Fibroblast of lung (primary cell): Measurements from ENCODE around the gene SYT17. TPM values are rescaled to one million over a fixed set of nuclear protein-coding genes. Genes with fewer than 3 reads are reported as not detected.

Source experiments
- DNase-seq, 2 donors: peaks; one replicate each; pipeline versions ENCODE4 v3.0.0 to v3.0.0-alpha.2; 2010; ENCODE audit warnings: low read depth in 2 of 2
- H2AFZ ChIP-seq: 2 replicates; pipeline ENCODE4 v1.5.1; 2012; ENCODE audit warnings: low read length, control low read depth, inconsistent platforms
- H3K27ac ChIP-seq: 2 replicates; pipeline ENCODE4 v1.5.1; 2011; ENCODE audit warnings: low read length, control low read depth; ENCODE audit not compliant: insufficient read depth
- H3K27me3 ChIP-seq: 2 replicates; pipeline ENCODE4 v1.5.1; 2011; ENCODE audit warnings: mild to moderate bottlenecking, low read length; ENCODE audit not compliant: control insufficient read depth, insufficient read depth
- H3K36me3 ChIP-seq: 2 replicates; pipeline ENCODE4 v1.5.1; 2011; ENCODE audit warnings: low read length; ENCODE audit not compliant: control insufficient read depth, insufficient read depth
- H3K4me1 ChIP-seq: 2 replicates; pipeline ENCODE4 v1.5.1; 2011; ENCODE audit warnings: low read length; ENCODE audit not compliant: control insufficient read depth, insufficient read depth; ENCODE audit errors: extremely low read depth
- H3K4me2 ChIP-seq: 2 replicates; pipeline ENCODE4 v1.5.1; 2011; ENCODE audit warnings: low read length, control low read depth; ENCODE audit not compliant: insufficient read depth; ENCODE audit errors: extremely low read depth
- H3K4me3 ChIP-seq, 4 experiments: fragments of 200-600 bp in 1 of 4; sonication (generic) in 1 of 4; replicated peaks in 1 of 4; 2 replicates each; pipeline ENCODE4 v1.5.1; 2011 to 2016; ENCODE audit warnings: low read length in 4 of 4, low read depth in 3 of 4, mild to moderate bottlenecking in 3 of 4, control low read depth in 2 of 4, inconsistent platforms in 1 of 4, mixed read lengths in 1 of 4; ENCODE audit not compliant: insufficient read depth in 1 of 4; ENCODE audit errors: control extremely low read depth in 1 of 4
- H3K79me2 ChIP-seq: 2 replicates; pipeline ENCODE4 v1.5.1; 2012; ENCODE audit warnings: mild to moderate bottlenecking, low read length, inconsistent platforms; ENCODE audit not compliant: control insufficient read depth, insufficient read depth
- H3K9ac ChIP-seq: 2 replicates; pipeline ENCODE4 v1.5.1; 2011; ENCODE audit warnings: mild to moderate bottlenecking, low read length, control low read depth; ENCODE audit not compliant: insufficient read depth
- H3K9me3 ChIP-seq: 2 replicates; pipeline ENCODE4 v1.5.1; 2012; ENCODE audit warnings: low read depth, low read length; ENCODE audit not compliant: control insufficient read depth, insufficient read depth
- H4K20me1 ChIP-seq: 2 replicates; pipeline ENCODE4 v1.5.1; 2011; ENCODE audit warnings: low read length; ENCODE audit not compliant: control insufficient read depth, insufficient read depth; ENCODE audit errors: extremely low read depth
- EZH2 ChIP-seq: IDR thresholded peaks from 2 replicates; pipeline ENCODE4 v1.5.1; 2012; ENCODE audit warnings: low read length, control low read depth, mild to moderate bottlenecking; ENCODE audit errors: missing control alignments
- polyA plus RNA-seq, 2 donors: library from polyadenylated mRNA; depleted of rRNA in 1 of 2; stranded (reverse) in 1 of 2; unstranded in 1 of 2; fragments of >200 nt; gene quantifications; 2 replicates each; pipeline ENCODE4 v1.2.1, GENCODE V29; 2011 to 2012; ENCODE audit warnings: missing spikeins in 1 of 2
- total RNA-seq: library from RNA; depleted of rRNA; stranded (reverse); fragments of >200 nt; gene quantifications from 2 replicates; pipeline ENCODE4 v1.2.1, GENCODE V29; 2014
- TF ChIP-seq, protein P1 (sequence below), 2 donors: IDR thresholded peaks in 1 of 2; conservative IDR thresholded peaks in 1 of 2; 1 replicate in 1 of 2; 2 replicates in 1 of 2; pipeline ENCODE4 v1.5.1; 2011 to 2012; ENCODE audit warnings: low read length in 2 of 2, control low read depth in 1 of 2, inconsistent platforms in 1 of 2, low read depth in 1 of 2, mild to moderate bottlenecking in 1 of 2

Gene SYT17
- total and polyA plus RNA-seq, 2 donors (not counting 1 experiment from before 2014, with no cell fraction given), result 0.33 TPM; not detected in 1

DNA sequence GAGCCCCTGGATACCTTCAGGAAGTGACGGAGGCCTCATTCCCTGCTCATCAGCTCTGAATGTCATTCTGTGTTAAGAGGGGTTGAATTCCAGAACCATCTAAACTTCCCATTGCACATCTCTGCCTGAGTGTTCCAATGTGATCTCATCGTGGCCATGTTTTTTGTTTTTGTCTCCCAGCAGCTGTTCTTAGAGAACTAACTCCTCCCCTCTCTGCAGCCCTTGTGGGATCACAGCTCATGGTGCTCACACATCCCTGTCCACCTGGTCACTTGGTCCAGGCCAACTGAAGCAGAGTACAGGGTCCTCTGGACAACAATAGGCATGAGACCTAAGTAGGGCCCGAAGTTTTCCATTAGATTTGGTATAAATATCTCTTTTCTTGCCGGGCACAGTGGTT, 6.0 kb upstream of the SYT17 start:
- no peak overlapping the region for H3K9ac ChIP-seq
- H3K4me1 ChIP-seq, result no peaks in the 10 kb centered on the region
- H3K4me3 ChIP-seq, result no peak overlapping the region
- TF ChIP-seq EZH2, result no peak
- TF ChIP-seq, protein P1, sequence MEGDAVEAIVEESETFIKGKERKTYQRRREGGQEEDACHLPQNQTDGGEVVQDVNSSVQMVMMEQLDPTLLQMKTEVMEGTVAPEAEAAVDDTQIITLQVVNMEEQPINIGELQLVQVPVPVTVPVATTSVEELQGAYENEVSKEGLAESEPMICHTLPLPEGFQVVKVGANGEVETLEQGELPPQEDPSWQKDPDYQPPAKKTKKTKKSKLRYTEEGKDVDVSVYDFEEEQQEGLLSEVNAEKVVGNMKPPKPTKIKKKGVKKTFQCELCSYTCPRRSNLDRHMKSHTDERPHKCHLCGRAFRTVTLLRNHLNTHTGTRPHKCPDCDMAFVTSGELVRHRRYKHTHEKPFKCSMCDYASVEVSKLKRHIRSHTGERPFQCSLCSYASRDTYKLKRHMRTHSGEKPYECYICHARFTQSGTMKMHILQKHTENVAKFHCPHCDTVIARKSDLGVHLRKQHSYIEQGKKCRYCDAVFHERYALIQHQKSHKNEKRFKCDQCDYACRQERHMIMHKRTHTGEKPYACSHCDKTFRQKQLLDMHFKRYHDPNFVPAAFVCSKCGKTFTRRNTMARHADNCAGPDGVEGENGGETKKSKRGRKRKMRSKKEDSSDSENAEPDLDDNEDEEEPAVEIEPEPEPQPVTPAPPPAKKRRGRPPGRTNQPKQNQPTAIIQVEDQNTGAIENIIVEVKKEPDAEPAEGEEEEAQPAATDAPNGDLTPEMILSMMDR (conservative IDR thresholded peaks at IDR 0.05 in 1 of 2, IDR thresholded peaks at IDR 0.05 in 1 of 2; ENCODE audit: low read depth in 1 of 2, low read length in 2 of 2), result no peak
- H3K27ac ChIP-seq, result no peak overlapping the region
- no peaks in the 10 kb centered on the region for H3K79me2 ChIP-seq
- no peaks in the 10 kb centered on the region for H4K20me1 ChIP-seq
- no peak for DNase-seq
- no peaks in the 10 kb centered on the region for H3K36me3 ChIP-seq
- no peak overlapping the region for H3K4me2 ChIP-seq
- peaks cover 2% of the 10 kb centered on the region for H3K27me3 ChIP-seq
- H3K9me3 ChIP-seq, result no peaks in the 10 kb centered on the region
- H2AFZ ChIP-seq, result no peak overlapping the region

DNA sequence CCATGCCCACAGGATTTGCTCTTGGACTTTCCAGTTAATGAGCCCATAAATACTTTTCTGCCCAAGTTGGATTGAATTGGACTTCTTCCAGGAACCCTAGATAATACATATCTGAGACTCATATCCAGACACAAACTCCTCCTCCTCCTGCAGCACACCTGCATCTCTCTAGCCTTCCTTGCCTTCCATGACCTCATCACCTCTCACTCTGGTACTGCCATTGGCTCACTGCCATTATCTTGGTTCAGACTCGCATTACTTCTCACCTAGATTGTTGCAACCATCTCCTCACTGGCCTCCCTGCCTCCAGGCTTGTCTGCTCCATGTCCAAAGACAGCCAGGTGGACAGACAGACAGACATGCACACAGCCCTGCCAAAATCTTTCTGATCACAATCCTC, 4.8 kb upstream of the SYT17 start:
- Histone ChIP-seq H3K27me3 (peaks cover 4% of the 10 kb centered on the region), H3K27ac (no peak overlapping the region), H3K9me3 (no peaks in the 10 kb centered on the region), H3K36me3 (no peaks in the 10 kb centered on the region), H3K79me2 (no peaks in the 10 kb centered on the region), H3K4me1 (no peaks in the 10 kb centered on the region), H3K9ac (no peak overlapping the region), H4K20me1 (no peaks in the 10 kb centered on the region), H2AFZ (no peak overlapping the region), H3K4me3 (no peak overlapping the region), H3K4me2 (no peak overlapping the region)
- TF ChIP-seq, protein P1 (conservative IDR thresholded peaks at IDR 0.05 in 1 of 2, IDR thresholded peaks at IDR 0.05 in 1 of 2; ENCODE audit: low read depth in 1 of 2, low read length in 2 of 2), result no peak
- TF ChIP-seq EZH2, result no peak
- DNase-seq, result no peak

GRCh38 chr16:19164285-19164684, 3.8 kb upstream of the SYT17 start:
- Histone ChIP-seq H3K9me3 (no peaks in the 10 kb centered on the region), H3K9ac (no peak overlapping the region), H3K27ac (no peak overlapping the region), H3K4me2 (no peak overlapping the region), H3K36me3 (no peaks in the 10 kb centered on the region), H3K4me1 (no peaks in the 10 kb centered on the region), H4K20me1 (no peaks in the 10 kb centered on the region), H3K27me3 (peaks cover 12% of the 10 kb centered on the region), H3K4me3 (no peak overlapping the region), H2AFZ (no peak overlapping the region), H3K79me2 (no peaks in the 10 kb centered on the region)
- DNase-seq, result no peak
- TF ChIP-seq EZH2, result no peak
- TF ChIP-seq, protein P1 (conservative IDR thresholded peaks at IDR 0.05 in 1 of 2, IDR thresholded peaks at IDR 0.05 in 1 of 2; ENCODE audit: low read depth in 1 of 2, low read length in 2 of 2), result no peak
